Karpas-422 (cell line): ENCODE measurements around the gene NLRP3. TPM values are rescaled to one million over a fixed set of nuclear protein-coding genes. Genes with fewer than 3 reads are reported as not detected.
"Not testable (repeated sequence)": the region's sequence is repeated elsewhere in the genome, so short reads cannot be mapped to it uniquely, and the experiment has no call there.

Source experiments
- DNase-seq: peaks from one replicate; pipeline ENCODE4 v3.0.0-alpha.2; 2015
- H2AFZ ChIP-seq: fragments of 200-600 bp; sonication (generic); 2 replicates; pipeline ENCODE4 v1.6.1; 2014; ENCODE audit warnings: antibody characterized with exemption, low read length, mixed read lengths
- H3K27ac ChIP-seq: fragments of 200-600 bp; sonication (generic); 2 replicates; pipeline ENCODE4 v1.5.1; 2014; ENCODE audit warnings: mild to moderate bottlenecking, low read length, moderate library complexity
- H3K27me3 ChIP-seq: fragments of 200-600 bp; sonication (generic); 2 replicates; pipeline ENCODE4 v1.6.1; 2014; ENCODE audit warnings: low read length, mixed read lengths
- H3K36me3 ChIP-seq: fragments of 200-600 bp; sonication (generic); 2 replicates; pipeline ENCODE4 v1.6.1; 2014; ENCODE audit warnings: low read length, mixed read lengths; ENCODE audit not compliant: insufficient read depth
- H3K4me1 ChIP-seq: fragments of 200-600 bp; sonication (generic); 2 replicates; pipeline ENCODE4 v1.6.1; 2014; ENCODE audit warnings: mild to moderate bottlenecking, low read length, mixed read lengths
- H3K4me2 ChIP-seq: fragments of 200-600 bp; sonication (generic); 2 replicates; pipeline ENCODE4 v1.6.1; 2014; ENCODE audit warnings: low read length, low read depth, mild to moderate bottlenecking; ENCODE audit not compliant: poor library complexity, severe bottlenecking
- H3K4me3 ChIP-seq: fragments of 200-600 bp; sonication (generic); 2 replicates; pipeline ENCODE4 v1.5.1; 2014; ENCODE audit warnings: mild to moderate bottlenecking, antibody characterized with exemption, low read length, mixed read lengths
- H3K79me2 ChIP-seq: fragments of 200-600 bp; sonication (generic); 2 replicates; pipeline ENCODE4 v1.6.1; 2014; ENCODE audit warnings: mild to moderate bottlenecking, low read length, mixed read lengths
- H3K9ac ChIP-seq: fragments of 200-600 bp; sonication (generic); 2 replicates; pipeline ENCODE4 v1.6.0; 2014; ENCODE audit warnings: low read length
- H3K9me2 ChIP-seq: fragments of 200-600 bp; sonication (generic), shearing (Covaris generic); replicated peaks from 2 replicates; pipeline ENCODE4 v1.6.0; 2014; ENCODE audit warnings: mild to moderate bottlenecking, low read length, moderate library complexity; ENCODE audit not compliant: insufficient read depth
- H3K9me3 ChIP-seq: fragments of 300-700, 200-600 bp; sonication (generic); 2 replicates; pipeline ENCODE4 v1.6.1; 2014; ENCODE audit warnings: low read length, mixed read lengths
- H4K20me1 ChIP-seq: fragments of 200-600 bp; sonication (generic); 2 replicates; pipeline ENCODE4 v1.6.1; 2014; ENCODE audit warnings: mild to moderate bottlenecking, antibody characterized with exemption, low read length, low read depth; ENCODE audit not compliant: insufficient read depth
- total RNA-seq: library from RNA; depleted of rRNA; stranded (reverse); fragments of >200 nt; shearing (Covaris generic); gene quantifications from 2 replicates; pipeline ENCODE4 v1.2.3, GENCODE V29; 2014; ENCODE audit warnings: low replicate concordance

Gene NLRP3
- total RNA-seq, 1 experiment from 2014 or later = not detected

DNA sequence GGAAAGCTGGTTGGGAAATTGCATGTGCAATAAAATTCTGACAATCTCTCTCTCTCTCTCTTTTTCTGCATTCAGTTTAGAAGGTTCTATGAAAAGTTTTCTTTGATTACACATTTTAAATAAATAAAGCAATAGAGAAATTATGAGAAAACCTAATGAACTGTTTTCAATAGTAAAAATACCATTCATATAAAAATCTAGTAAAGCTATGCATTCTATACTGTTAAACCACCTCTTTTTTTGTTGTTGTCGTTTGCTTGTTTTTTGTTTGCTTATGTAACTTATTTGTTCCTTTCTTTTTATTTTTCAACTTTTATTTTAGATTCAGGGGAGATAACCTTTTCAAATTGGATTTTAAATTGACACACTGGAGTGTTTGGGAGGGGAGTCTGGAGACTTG lies 56.1 kb downstream of the NLRP3 start:
- no peak overlapping the region for H3K9ac ChIP-seq
- no peak overlapping the region for H2AFZ ChIP-seq
- H3K4me1 ChIP-seq = peaks cover 12% of the 10 kb centered on the region
- H3K27ac ChIP-seq = no peak overlapping the region
- no peaks in the 10 kb centered on the region for H3K27me3 ChIP-seq
- H3K4me2 ChIP-seq = no peak overlapping the region
- H3K36me3 ChIP-seq = no peaks in the 10 kb centered on the region
- H4K20me1 ChIP-seq = no peaks in the 10 kb centered on the region
- no peaks in the 10 kb centered on the region for H3K79me2 ChIP-seq
- no peaks in the 10 kb centered on the region for H3K9me2 ChIP-seq
- no peaks in the 10 kb centered on the region for H3K9me3 ChIP-seq
- DNase-seq = no peak
- no peak overlapping the region for H3K4me3 ChIP-seq

DNA sequence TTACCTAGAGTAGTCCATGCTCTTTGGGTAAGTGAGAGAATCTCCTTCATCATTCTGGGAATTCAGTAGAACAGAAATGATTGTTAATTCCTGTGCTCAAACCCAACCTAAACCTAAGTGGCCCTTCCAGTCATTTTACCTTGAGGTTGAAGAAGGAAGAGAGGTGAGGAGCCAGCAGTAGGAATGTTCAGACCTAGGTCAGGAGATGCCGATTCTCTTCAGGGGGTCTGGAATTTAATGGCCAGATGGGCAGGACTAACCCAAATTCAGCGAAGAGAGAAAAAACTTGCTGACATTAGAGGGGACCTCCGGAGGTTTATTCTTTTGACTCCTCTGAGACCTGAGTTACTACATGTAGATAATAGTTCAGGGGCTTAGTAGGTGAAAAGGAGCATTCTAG lies 58.4 kb downstream of the NLRP3 start:
- no peaks in the 10 kb centered on the region for H3K79me2 ChIP-seq
- no peaks in the 10 kb centered on the region for H3K27me3 ChIP-seq
- no peaks in the 10 kb centered on the region for H3K9me2 ChIP-seq
- no peak overlapping the region for H3K27ac ChIP-seq
- no peak overlapping the region for H3K4me2 ChIP-seq
- no peak overlapping the region for H2AFZ ChIP-seq
- no peaks in the 10 kb centered on the region for H4K20me1 ChIP-seq
- no peaks in the 10 kb centered on the region for H3K9me3 ChIP-seq
- peaks cover 14% of the 10 kb centered on the region for H3K4me1 ChIP-seq
- no peaks in the 10 kb centered on the region for H3K36me3 ChIP-seq
- no peak overlapping the region for H3K4me3 ChIP-seq
- H3K9ac ChIP-seq = no peak overlapping the region
- DNase-seq = no peak

DNA sequence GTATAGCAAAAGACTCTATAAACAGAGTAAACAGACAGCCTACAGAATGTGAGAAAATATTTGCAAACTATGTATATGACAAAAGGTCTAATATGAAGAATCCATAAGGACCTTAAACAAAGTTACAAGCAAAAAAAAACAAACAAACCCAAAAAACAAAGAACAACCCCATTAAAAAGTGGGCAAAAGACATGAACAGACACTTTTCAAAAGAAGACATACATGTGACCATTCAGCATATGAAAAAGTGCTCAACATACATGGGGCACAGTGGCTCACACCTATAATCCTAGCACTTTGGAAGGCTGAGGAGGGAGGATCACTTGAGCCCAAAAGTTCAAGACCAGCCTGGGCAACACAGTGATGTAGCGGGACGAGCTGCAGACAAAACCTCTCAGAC lies 59.8 kb downstream of the NLRP3 start:
- no peaks in the 10 kb centered on the region for H3K79me2 ChIP-seq
- no peak overlapping the region for H3K9ac ChIP-seq
- peaks cover 14% of the 10 kb centered on the region for H3K4me1 ChIP-seq
- no peak overlapping the region for H3K4me2 ChIP-seq
- no peaks in the 10 kb centered on the region for H3K9me3 ChIP-seq
- no peak for DNase-seq
- H4K20me1 ChIP-seq = no peaks in the 10 kb centered on the region
- no peaks in the 10 kb centered on the region for H3K27me3 ChIP-seq
- H3K36me3 ChIP-seq = no peaks in the 10 kb centered on the region
- H3K27ac ChIP-seq = no peak overlapping the region
- H2AFZ ChIP-seq = no peak overlapping the region
- no peak overlapping the region for H3K4me3 ChIP-seq
- H3K9me2 ChIP-seq = no peaks in the 10 kb centered on the region

DNA sequence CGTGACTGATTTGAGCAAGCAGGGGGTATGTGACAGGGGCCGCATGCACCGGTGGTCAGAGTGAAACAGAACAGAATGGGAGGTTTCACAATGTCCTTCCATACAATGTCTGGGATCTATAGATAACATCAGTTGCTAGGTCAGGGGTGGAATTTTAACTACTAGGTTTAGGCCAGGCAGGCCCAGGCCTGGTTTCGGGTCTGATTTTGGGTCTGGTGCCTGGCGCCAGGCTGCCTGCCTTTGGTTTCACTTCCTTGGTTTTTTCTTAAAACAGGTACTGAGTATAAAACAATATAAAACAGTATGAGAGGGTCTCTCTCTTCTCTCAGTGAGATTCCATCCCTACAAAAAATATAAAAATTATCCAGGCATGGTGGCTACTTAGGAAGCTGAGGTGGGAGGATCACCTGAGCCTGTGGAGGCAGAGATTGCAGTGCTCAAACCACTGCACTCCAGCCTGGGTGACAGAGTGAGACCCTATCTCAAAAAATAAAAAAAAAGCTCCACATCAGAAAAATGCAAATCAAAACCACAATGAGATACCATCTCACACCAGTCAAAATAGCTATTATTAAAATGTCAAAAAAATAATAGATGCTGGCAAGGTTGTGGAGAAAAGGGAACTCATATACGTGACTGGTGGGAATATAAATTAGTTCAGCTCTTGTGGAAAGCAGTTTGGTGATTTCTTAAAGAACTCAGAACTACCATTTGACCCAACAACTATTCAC lies 60.5 kb downstream of the NLRP3 start:
- not testable (repeated sequence) for H3K27me3 ChIP-seq, H3K27ac ChIP-seq, H3K9me3 ChIP-seq, H3K4me3 ChIP-seq, H3K79me2 ChIP-seq, H3K36me3 ChIP-seq, H3K9me2 ChIP-seq, H2AFZ ChIP-seq, H4K20me1 ChIP-seq, H3K4me2 ChIP-seq, H3K9ac ChIP-seq
- DNase-seq = peak; percentile 48
- H3K4me1 ChIP-seq = peaks cover 14% of the 10 kb centered on the region

DNA sequence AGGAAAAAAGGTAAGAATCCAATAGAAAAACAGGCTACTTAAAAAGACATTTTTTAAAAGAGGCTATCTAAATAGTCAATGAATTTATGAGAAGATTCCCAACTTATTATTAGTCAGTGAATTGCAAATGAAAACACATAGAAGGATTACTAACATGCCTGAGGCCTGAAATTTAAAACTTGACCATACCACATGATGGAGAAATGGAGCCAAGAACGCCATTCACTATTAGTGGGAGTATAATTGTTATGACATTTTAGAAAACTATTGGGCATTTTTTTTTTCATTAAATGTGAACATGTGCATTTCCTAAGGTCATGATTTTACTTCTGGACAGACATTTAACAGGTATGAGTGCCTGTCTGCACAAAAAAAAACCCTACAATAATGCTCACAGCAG lies 66.8 kb downstream of the NLRP3 start:
- H3K9ac ChIP-seq = no peak overlapping the region
- no peaks in the 10 kb centered on the region for H3K36me3 ChIP-seq
- DNase-seq = no peak
- no peak overlapping the region for H2AFZ ChIP-seq
- H3K27ac ChIP-seq = no peak overlapping the region
- H3K27me3 ChIP-seq = no peaks in the 10 kb centered on the region
- no peak overlapping the region for H3K4me3 ChIP-seq
- no peaks in the 10 kb centered on the region for H3K4me1 ChIP-seq
- H3K79me2 ChIP-seq = no peaks in the 10 kb centered on the region
- H4K20me1 ChIP-seq = no peaks in the 10 kb centered on the region
- H3K4me2 ChIP-seq = no peak overlapping the region
- no peaks in the 10 kb centered on the region for H3K9me2 ChIP-seq
- H3K9me3 ChIP-seq = no peaks in the 10 kb centered on the region

DNA sequence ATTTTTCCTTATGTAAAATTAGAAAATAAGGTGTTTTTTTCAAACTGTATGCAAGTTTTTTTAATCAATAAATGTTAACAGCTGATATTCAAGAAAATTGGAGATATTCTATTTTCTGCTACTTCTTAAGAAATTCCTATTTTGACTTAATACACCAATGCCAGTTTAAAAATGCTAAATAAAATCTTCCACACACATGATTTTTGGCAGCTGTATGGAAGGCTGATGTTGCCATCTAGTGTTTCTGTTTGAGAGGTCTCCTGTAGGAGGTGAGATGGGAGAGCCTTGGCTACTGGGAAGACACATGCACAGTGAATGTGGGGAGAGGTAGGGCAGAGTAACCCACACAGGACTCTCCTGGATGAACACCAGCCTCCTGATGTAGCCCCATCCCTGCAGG lies 71.1 kb downstream of the NLRP3 start:
- no peak overlapping the region for H3K27ac ChIP-seq
- no peak overlapping the region for H2AFZ ChIP-seq
- H3K4me3 ChIP-seq = no peak overlapping the region
- H3K9ac ChIP-seq = no peak overlapping the region
- no peaks in the 10 kb centered on the region for H3K9me2 ChIP-seq
- H4K20me1 ChIP-seq = no peaks in the 10 kb centered on the region
- no peaks in the 10 kb centered on the region for H3K27me3 ChIP-seq
- H3K4me2 ChIP-seq = no peak overlapping the region
- DNase-seq = peak; percentile 66
- H3K36me3 ChIP-seq = no peaks in the 10 kb centered on the region
- no peaks in the 10 kb centered on the region for H3K9me3 ChIP-seq
- H3K4me1 ChIP-seq = no peaks in the 10 kb centered on the region
- H3K79me2 ChIP-seq = no peaks in the 10 kb centered on the region

DNA sequence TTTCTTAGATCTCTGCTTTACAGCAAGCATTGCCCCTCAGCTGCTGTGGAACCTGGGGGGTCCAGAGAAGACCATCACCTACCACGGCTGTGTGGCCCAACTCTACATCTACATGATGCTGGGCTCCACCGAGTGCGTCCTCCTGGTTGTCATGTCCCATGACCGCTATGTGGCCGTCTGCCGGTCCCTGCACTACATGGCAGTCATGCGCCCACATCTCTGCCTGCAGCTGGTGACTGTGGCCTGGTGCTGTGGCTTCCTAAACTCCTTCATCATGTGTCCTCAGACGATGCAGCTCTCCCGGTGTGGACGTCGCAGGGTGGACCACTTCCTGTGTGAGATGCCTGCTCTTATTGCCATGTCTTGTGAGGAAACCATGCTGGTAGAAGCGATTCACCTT lies 75.4 kb downstream of the NLRP3 start:
- H3K79me2 ChIP-seq = no peaks in the 10 kb centered on the region
- DNase-seq = no peak
- no peaks in the 10 kb centered on the region for H3K36me3 ChIP-seq
- H3K9ac ChIP-seq = no peak overlapping the region
- H3K4me1 ChIP-seq = no peaks in the 10 kb centered on the region
- no peak overlapping the region for H3K4me3 ChIP-seq
- no peak overlapping the region for H3K27ac ChIP-seq
- no peak overlapping the region for H3K4me2 ChIP-seq
- H4K20me1 ChIP-seq = no peaks in the 10 kb centered on the region
- H3K9me3 ChIP-seq = no peaks in the 10 kb centered on the region
- H3K9me2 ChIP-seq = no peaks in the 10 kb centered on the region
- H3K27me3 ChIP-seq = no peaks in the 10 kb centered on the region
- H2AFZ ChIP-seq = no peak overlapping the region

DNA sequence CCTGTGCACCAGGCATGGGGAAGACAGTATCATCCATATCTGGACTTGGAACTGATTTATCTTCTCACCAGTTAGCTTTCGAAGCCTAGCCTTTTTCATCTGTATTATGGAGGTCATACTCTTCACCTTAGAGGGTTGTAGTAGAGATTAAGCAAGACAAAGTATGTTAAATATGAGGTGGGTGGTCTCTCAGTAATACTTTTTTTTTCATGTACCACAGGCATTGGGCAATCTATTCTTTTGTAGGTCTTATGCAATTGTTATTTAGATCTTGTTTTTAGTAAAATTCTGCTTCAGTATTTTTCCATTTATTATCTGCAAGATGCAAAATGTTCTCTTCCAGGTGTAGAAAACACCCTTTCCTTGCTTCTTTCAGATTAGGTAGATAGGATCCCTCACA lies 77.1 kb downstream of the NLRP3 start:
- no peaks in the 10 kb centered on the region for H3K79me2 ChIP-seq

More for the DNA sequence above, 77.1 kb downstream of the NLRP3 start:
- no peaks in the 10 kb centered on the region for H3K36me3 ChIP-seq
- H3K27me3 ChIP-seq = no peaks in the 10 kb centered on the region
- H4K20me1 ChIP-seq = no peaks in the 10 kb centered on the region
- no peak overlapping the region for H3K4me2 ChIP-seq
- H2AFZ ChIP-seq = no peak overlapping the region
- H3K4me3 ChIP-seq = no peak overlapping the region
- no peaks in the 10 kb centered on the region for H3K4me1 ChIP-seq
- H3K9me3 ChIP-seq = no peaks in the 10 kb centered on the region
- DNase-seq = no peak
- H3K9ac ChIP-seq = no peak overlapping the region
- no peaks in the 10 kb centered on the region for H3K9me2 ChIP-seq
- no peak overlapping the region for H3K27ac ChIP-seq
